ENCODE data around the gene TCHHL1.

DNA sequence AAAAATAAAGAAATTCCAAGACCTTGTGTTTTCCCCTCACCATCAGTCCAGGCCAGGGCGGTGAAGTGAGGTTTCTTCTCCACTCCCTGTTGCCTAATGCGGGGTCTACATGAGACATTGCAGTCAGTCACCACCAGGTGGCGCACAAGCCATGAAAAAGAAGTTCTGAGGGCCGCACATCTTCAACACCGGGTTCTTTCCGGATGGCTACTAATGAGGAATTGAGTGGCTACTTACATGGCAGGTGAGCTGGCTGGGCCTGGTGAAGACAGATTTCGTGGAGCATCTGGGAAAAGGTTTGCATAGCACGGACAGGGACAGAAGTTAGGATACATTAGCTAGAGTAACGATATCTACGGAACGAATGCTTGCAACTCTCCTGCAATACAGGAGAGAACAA, 36.3 kb downstream of the TCHHL1 start:
- TF ChIP-seq EZH2 (IDR thresholded peaks at IDR 0.05; ENCODE audit: insufficient read depth, poor library complexity, severe bottlenecking) (no peak), EZH2phosphoT487 (IDR thresholded peaks at IDR 0.05; ENCODE audit: insufficient read depth, low read depth) (no peak)

Measured in GM23248 (cell line).